Fibroblast of gingiva (primary cell): Measurements from ENCODE around the gene BLVRA.
"Not testable (repeated sequence)": the region's sequence is repeated elsewhere in the genome, so short reads cannot be mapped to it uniquely, and the experiment has no call there.

ENCODE experiments used
- DNase-seq: peaks from one replicate; pipeline ENCODE4 v3.0.0-alpha.2; 2011; ENCODE audit warnings: low read depth

The BLVRA gene, protein sequence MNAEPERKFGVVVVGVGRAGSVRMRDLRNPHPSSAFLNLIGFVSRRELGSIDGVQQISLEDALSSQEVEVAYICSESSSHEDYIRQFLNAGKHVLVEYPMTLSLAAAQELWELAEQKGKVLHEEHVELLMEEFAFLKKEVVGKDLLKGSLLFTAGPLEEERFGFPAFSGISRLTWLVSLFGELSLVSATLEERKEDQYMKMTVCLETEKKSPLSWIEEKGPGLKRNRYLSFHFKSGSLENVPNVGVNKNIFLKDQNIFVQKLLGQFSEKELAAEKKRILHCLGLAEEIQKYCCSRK

DNA sequence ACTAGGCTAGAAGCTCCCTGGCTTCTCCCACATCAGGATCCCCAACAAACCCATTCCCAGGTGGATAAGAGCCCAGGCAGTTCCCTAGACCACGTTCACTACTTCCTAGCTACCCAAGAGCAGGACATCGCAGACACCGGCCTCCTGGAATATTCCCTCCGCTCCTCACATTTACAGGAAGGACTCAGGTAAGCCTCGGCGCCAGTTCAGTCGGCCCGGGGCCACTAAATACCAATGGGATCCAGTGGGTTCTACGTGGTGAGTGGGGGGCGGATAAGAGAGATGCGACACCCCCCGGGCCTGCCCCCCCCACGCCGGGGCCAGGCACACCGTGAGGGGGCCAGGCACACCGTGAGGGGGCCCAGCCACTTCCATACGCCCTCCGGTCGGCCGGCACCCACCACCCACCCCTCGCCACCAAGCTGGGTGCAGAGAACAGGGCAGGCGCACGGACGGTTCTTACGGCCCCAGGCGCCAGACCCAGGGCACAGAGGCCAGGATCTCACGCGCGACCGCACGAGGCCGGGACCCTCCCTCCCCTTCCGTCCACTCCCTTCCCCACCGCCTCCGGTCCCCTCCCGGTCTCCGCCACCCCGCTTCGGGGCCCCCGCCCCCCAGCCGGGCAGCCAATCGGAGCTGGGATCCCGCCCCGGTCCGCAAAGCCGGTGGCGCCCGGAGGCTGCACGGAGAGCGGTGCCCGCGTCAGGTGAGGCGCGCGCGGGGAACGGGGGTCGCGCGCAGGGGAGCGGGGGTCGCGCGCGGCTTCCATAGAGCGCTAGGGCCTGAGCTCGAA is at the start of gene BLVRA:
BLVRA (plus strand) TSS at position 652 of the 793 bp plus-strand sequence. CDS start 12,479 bp downstream, outside the sequence.
- peak; percentile 45 for DNase-seq

DNA sequence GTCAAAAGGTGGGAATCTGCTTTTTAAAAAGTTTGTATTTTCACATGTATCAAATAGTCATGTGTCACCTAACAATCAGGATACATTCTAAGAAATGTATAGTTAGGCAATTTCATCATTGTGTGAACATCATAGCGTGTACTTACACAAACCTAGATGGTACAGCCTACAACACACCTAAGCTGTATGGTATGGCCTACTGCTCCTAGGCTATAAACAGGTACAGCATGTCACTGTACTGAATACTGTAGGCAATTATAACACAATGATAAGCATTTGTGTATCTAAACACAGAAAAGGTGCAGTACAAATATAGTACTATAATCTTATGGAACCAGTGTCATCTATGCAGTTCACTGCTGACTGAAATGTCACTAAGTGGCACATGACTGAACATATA is 47.0 kb upstream of the BLVRA start:
- no peak for DNase-seq

DNA sequence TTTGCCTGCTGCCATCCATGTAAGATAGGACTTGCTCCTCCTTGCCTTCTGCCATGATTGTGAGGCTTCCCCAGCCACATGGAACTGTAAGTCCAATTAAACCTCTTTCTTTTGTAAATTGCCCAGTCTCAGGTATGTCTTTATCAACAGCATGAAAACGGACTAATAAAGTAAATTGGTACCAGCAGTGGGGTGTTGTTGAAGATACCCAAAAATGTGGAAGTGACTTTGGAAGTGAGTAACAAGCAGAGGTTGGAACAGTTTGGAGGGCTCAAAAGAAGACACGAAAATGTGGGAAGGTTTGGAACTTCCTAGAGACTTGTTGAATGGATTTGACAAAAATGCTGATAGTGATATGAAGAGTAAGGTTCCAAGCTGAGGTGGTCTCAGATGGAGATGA is 42.5 kb upstream of the BLVRA start:
- DNase-seq, result not testable (repeated sequence)

DNA sequence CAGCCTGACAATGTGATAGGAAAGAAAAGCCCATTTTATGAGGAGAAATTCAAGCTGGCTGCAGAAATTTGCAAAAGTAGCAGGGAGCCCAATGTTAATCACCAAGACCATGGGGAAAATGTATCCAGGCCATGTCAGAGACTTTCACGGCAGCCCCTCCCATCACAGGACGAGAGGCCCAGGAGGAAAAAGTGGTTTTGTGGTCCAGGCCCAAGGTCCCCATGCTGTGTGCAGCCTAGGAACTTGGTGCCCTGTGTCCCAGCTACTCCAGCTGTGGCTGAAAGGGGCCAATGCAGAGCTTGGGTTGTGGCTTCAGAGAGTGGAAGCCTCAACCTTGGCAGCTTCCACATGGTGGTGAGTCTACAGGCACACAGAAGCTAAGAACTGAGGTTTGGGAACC is 41.9 kb upstream of the BLVRA start:
- DNase-seq, result no peak

DNA sequence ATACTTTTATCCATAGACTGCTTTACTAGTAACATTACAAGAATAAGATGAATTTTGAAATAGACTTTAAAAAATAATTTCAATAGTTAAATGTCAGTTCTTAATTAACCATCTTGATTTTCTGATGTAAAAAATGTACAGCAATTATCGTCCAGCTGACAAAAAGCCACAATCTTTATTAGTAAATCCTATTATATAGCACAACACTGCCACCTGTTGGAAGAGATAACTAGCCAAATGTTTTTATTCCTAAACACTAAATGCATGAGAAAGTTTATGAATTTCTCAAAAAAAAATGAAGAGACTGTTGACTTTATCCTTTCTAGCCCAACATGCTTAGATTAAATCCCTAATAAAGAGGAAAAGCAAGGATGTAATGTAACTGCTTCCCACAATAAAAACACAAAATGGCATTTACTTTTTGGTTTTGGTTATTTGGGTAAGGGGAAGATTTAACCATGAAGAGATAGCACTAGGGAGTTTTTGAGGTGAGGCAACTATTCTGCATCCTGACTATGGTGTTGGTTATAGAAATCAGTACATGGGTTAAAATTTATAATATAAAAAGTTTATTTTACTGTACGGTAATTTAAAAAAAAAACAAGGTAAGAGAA is 37.2 kb upstream of the BLVRA start:
- peak; percentile 37 for DNase-seq

DNA sequence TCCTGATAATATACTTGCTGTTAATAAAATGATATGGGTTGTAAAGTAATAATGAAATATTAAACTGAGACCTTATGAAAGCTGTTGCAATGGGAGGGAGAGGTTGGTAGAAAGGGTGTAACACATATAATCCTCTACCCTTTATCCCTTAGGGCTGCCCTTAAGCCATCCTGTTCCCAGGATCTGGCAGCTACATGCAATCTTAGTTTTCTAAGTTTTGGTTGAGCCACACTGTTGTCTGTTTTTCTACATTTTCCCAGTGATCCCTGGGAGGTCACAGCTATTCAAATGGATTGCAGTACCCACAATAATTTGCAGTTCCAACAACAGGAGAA is 35.5 kb upstream of the BLVRA start:
- no peak for DNase-seq

DNA sequence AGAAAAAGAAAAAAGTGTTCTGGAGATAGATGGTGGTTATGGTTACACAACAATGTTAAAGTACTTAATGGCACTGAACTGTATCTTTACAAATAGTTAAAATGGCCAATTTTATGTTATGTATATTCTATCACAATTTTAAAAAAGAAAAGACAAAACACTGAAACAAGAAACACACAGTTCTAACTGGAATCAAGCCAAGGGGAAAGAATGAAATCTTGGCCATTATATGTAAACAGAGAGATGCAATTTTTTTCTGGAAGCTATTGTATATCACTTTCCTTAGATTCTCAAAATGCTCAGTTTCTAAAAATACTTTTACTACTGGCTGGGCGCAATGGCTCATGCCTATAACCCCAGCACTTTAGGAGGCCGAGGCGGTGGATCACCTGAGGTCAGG is 33.2 kb upstream of the BLVRA start:
- peak; percentile 32 for DNase-seq

DNA sequence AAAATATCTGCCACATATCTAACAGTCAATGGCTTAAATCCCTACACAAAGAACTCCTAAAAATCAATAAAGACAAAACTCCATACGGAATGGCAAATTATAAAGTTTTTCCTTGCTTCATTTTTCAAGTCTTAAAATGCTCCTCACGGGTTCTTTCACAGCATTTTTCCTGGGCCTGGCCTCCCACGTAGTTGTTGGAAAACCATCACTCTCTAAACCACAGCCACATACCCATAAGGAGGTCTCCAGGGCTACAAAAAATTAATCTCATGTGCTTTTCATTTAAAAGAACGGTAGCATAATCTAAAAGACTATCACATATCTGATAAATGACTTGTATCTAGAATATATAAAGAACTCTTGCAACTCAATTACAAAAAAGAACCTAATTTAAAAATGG is 32.0 kb upstream of the BLVRA start:
- peak; percentile 8 for DNase-seq

DNA sequence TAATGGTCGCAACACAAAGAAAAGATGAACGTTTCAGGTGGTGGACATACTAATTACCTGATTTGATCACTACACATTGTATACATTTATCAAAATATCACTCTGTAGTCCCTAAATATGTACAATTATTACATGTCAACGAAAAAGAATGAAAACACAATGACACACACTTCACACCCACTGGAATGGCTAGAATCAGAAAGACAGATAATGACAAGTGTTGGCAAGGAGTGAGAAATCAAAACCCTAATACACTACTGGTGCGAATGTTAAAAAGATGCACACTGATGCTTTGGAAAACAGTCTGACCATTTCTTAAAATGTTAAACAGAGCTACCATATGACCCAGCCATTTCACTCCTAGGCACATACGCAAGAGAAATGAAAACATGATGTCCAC is 31.5 kb upstream of the BLVRA start:
- no peak for DNase-seq

DNA sequence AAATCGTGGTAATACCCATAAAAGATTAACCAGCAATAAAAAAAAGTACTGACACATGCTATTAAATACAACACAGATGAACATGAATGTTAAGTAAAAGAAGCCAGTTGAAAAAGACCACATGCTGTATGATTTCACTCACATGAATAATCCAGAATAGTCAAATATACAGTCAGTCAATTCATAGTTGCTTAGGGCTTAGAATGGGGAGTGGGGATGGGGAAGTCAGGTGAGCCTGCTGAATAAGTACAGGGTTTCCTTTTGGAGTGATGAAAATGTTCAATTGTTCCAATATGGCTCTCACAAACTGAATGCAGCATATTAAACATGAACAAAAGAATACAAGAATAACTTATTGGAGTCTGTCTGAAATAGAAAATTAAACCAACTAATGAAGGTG is 31.0 kb upstream of the BLVRA start:
- no peak for DNase-seq

DNA sequence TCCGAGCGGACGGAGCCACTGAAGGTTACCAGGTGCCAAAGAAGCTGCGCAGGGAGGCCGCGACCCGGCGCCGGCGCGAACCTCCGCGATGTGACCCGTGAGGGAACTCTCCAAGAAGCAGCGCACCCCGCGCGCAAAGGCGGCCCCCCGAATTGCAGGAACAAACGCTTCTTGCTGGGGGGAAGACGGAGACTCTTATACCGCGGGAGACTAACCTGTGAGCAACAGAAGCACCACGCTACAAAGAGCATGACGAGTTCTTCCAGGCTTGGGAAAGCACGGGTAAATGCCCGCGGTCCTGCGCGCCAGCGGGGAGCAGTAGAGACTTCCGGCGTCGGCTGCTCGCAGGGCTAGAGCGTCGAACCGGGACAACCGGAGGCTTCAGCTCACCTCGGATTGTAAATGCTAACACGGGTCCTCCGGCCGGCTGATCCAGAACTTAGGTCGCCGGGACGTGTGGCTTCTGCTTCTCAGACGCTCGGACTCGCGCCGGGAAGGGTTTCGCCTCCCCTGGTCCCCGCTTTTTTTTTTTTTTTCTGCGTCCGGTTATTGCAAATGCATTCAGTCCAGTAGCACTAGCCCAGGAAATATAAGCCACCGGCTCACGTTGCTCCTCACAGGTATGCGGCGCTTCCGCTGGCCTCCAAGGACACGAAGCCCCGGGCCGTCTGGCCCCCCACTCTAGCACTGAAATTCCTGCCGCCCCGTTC is 29.1 kb upstream of the BLVRA start, which contains the start of gene COA1:
COA1 (minus strand) TSS at position 310 of the 710 bp plus-strand sequence. CDS start 80,909 bp downstream, outside the sequence.
- DNase-seq, result peak; percentile 93

DNA sequence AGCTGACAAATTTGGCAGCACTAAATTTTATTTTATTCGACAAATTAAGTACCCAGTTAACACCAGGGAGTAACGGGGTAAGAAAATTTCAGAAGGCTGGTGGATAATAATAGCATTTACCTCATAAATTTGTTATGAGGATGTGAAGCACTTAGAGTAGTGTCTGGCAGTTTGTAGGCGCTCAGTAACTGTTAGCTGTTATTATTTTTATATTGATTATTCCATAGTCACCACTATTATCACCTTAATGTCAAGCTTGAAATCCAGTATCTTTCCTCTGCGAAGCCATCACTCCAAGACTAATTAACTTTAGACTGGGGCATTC is 28.6 kb upstream of the BLVRA start:
- DNase-seq, result no peak

DNA sequence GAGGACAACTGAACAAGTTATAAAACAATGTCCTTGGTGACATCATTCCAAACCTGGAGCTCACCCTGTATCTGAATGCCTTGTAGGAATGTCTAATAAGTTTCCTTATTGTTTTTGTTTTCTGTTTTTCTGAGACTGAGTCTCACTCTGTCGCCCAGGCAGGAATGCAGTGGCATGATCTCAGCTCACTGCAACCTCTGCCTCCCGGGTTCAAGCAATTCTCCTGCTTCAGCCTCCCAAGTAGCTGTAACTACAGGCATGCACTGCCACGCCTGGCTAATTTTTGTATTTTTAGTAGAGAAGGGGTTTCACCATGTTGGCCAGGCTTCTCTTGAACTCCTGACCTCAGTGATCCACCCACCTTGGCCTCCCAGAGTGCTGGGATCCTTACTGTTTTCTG is 27.0 kb upstream of the BLVRA start:
- not testable (repeated sequence) for DNase-seq

DNA sequence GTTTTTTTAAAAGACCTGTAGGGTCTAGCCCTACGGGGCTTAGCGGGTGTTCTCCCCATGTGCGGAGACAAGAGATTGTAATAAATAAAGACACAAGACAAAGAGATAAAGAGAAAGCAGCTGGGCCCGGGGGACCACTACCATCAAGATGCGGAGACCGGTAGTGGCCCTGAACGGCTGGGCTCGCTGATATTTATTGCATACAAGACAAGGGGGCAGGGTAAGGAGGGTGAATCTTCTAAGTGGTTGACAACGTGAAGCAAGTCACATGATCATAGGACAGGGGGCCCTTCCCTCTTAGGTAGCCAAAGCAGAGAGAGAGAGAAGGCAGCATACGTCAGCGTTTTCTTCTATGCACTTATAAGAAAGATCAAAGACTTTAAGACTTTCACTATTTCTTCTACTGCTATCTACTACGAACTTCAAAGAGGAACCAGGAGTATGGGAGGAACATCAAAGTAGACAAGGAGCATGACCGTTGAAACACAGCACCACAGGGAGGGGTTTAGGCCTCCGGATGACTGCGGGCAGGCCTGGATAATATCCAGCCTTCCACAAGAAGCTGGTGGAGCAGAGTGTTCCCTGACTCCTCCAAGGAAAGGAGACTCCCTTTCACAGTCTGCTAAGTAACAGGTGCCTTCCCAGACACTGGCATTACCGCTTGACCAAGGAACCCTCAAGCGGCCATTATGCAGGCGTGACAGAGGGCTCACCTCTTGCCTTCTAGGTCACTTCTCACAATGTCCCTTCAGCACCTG is 23.7 kb upstream of the BLVRA start:
- not testable (repeated sequence) for DNase-seq

DNA sequence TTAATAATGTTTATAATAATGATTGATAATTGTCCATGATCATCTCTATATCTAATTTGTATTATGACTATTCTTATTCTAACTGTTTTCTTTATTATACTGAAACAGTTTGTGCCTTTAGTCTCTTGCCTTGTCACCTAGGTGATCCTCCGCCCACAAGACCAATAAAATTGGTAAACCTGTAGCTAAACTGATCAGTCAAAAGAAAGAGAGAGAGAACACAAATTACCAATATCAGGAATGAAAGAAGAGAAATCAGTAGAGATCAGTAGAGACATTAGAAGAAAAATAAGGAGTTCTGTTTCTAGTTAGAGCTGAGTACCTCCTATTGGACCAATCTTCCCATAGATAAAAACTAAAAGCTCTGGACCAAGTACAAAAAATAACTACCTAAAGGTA is 23.1 kb upstream of the BLVRA start:
- DNase-seq, result no peak

DNA sequence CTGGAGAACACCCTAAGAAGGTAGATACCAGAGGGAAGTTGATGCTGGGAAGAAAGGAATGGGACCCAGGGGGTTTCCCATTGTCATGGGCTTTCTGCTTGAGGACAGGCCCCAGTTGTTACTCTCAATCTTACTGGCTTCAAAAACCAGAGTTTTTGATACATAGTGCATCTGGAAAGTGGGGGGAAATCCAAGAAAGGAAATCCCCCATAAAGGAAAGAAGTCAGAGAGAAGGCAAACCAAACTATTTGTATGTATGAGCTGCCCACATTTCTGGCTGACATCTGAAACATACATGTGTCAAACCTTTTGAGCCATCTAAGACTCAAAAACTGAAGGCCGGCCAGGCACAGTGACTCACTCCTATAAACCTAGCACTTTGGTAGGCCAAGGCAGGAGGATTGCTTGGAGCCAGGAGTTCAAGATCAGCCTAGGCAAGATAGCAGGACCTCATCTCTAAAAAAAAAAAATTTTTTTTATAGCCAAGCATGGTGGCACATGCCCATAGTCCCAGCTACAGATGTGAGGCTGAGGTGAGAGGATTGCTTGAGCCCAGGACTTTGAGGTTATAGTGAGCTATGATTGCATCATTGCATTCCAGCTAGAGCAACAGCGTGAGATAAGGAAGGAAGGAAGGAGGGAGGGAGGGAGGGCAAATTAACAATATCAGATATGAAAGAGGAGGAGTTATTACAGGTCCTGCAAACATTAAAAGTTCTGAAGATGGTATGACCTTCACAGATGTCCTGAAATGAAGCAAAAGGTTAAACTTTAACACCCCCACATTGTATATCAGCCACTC is 22.5 kb upstream of the BLVRA start:
- DNase-seq, result no peak

DNA sequence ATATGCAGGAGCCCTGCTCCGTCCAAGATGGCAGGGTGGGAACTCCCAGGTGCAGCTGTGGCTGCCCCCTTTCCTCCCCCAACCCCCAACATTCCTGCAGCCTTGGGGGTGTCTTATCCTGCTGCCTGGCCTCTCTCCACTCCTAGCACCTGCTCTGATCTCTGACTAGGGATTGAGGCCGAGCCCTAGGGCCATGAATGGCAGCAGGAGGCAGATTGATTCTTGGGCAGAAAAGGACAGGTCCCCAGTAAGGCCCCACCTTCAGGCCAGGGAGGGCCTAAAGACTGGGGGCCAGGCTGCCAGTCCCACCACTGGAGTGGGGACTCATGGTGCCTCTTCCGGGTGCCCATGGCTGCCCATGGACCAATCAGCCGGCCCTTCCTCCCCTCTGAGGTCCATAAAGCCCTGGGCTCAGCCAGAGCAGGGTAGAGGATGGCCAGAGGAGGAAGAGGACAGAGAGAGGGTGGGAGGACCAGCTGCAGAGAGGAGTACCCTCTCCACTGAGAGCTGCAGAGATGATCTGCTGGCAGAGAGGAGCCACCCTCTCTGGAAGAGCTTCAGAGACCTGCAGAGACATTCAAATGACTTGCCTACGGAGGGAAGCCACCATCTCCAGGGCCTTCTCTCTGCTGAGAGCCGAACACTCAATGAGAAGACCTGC is 20.9 kb upstream of the BLVRA start:
- no peak for DNase-seq

DNA sequence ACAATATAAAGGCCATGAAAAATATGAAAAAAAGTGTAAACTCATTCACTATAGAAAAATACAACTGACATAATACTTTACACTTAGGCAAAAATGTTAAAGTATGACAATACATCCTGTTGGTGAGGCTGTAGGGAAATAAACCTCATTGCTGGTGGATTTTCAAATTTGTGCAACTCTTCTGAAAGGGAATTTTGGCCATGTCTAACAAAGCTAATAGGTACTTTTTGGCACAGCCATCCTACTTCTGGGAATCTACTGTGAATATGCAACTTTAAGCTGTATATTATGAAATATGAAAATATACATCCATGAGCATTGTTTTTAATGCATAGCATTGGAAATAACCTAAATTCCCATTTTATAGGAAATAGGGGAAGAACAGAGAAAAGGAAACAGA is 15.8 kb upstream of the BLVRA start:
- DNase-seq, result no peak

DNA sequence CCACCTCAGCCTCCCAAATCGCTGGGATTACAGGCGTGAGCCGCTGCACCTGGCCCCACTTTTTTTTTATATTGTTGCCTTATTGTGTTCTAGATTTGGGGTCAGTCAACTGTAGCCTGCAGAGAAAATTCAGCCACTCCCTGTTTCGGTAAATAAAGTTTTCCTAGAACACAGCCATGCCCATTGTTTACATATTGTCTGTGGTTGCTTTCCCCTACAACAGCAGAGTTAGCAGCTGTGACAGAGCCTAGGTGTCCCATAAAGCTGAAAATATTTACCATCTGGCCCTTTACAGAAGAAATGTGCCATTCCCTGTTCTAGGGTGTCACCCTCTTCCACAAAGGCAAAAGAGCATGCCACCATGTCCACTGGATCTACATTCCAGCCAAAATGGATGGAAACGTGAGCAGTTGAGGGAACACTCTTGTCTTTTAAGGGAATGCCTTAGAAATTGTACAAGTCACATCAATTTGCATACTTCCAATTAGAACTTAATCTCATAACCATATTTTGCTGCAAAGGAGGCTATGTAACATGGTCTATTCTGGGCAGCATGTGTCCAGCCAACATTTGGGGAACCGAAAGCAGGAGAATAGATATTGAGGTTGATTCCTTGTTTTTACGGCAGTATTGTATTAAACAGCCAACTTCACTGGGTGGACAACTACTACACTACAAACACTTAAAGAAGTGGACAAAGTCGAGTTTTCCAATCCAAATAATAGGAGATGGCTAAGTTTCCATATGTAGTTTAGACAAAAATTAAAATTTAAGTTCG is 11.0 kb upstream of the BLVRA start:
- no peak for DNase-seq
